HL-60/S4 treated with retinoic acid at 250 ng/mL for 4 days and 3 days (cell line): ENCODE measurements around the gene FAHD2A.
"Not testable (repeated sequence)": the region's sequence is repeated elsewhere in the genome, so short reads cannot be mapped to it uniquely, and the experiment has no call there.

Experiments
- in situ Hi-C: fragments of 300-500 bp; cut with MboI; formaldehyde crosslinking; loops from 2 replicates; pipeline ENCODE4 v1.7.0; 2022; ENCODE audit warnings: low sequenced_read_pairs

FAHD2A gene

GRCh38 chr2:95389245-95390119 is 13.0 kb upstream of the FAHD2A start:
- in situ Hi-C loops: no loop called here

- in situ Hi-C loops: no loop called here
Observed at GRCh38 chr2:95390272-95390880, 12.1 kb upstream of the FAHD2A start.

GRCh38 chr2:95390881-95391321 is 11.6 kb upstream of the FAHD2A start:
- in situ Hi-C loops: no loop called here

- in situ Hi-C loops: no loop called here
Observed at GRCh38 chr2:95391641-95392310, 10.7 kb upstream of the FAHD2A start.

GRCh38 chr2:95392320-95392719 is 10.2 kb upstream of the FAHD2A start:
- in situ Hi-C loops: no loop called here

GRCh38 chr2:95392730-95393455 is 9.6 kb upstream of the FAHD2A start:
- in situ Hi-C loops: no loop called here

GRCh38 chr2:95393901-95394300 is 8.6 kb upstream of the FAHD2A start:
- in situ Hi-C loops: no loop called here

GRCh38 chr2:95399061-95399460 is 3.4 kb upstream of the FAHD2A start:
- in situ Hi-C loops: no loop called here

GRCh38 chr2:95401480-95401879 is 1.0 kb upstream of the FAHD2A start:
- in situ Hi-C loops: no loop called here

GRCh38 chr2:95402004-95402369 is 521 bp upstream of the FAHD2A start:
- in situ Hi-C loops: not testable (repeated sequence)

GRCh38 chr2:95403204-95403721 is 755 bp downstream of the FAHD2A start:
- in situ Hi-C loops: not testable (repeated sequence)

- in situ Hi-C loops: not testable (repeated sequence)
Observed at GRCh38 chr2:95403824-95404223, 1.3 kb downstream of the FAHD2A start.

GRCh38 chr2:95404676-95405075 is 2.2 kb downstream of the FAHD2A start:
- in situ Hi-C loops: not testable (repeated sequence)

- in situ Hi-C loops: not testable (repeated sequence)
Observed at GRCh38 chr2:95411239-95411638, 8.7 kb downstream of the FAHD2A start.

- in situ Hi-C loops: not testable (repeated sequence)
Observed at GRCh38 chr2:95414015-95414594, 11.6 kb downstream of the FAHD2A start.

- in situ Hi-C loops: not testable (repeated sequence)
Observed at GRCh38 chr2:95415138-95415537, 12.6 kb downstream of the FAHD2A start.

GRCh38 chr2:95415561-95415960 is 13.1 kb downstream of the FAHD2A start:
- in situ Hi-C loops: not testable (repeated sequence)

GRCh38 chr2:95427196-95427867 is 24.8 kb downstream of the FAHD2A start:
- in situ Hi-C loops: not testable (repeated sequence)

GRCh38 chr2:95429748-95430467 is 27.4 kb downstream of the FAHD2A start:
- in situ Hi-C loops: not testable (repeated sequence)
